AG09319 (cell line): Measurements from ENCODE around the gene INTS2.

ENCODE experiments used
- DNase-seq: peaks from one replicate; pipeline ENCODE4 v3.0.0-alpha.2; 2010; ENCODE audit warnings: low read depth; ENCODE audit errors: extremely low read depth
- TF ChIP-seq, protein P1 (sequence below): IDR thresholded peaks from 2 replicates; pipeline ENCODE4 v1.5.1; 2011; ENCODE audit warnings: low read depth, mild to moderate bottlenecking, inconsistent platforms, low read length, moderate library complexity

The INTS2 gene

DNA sequence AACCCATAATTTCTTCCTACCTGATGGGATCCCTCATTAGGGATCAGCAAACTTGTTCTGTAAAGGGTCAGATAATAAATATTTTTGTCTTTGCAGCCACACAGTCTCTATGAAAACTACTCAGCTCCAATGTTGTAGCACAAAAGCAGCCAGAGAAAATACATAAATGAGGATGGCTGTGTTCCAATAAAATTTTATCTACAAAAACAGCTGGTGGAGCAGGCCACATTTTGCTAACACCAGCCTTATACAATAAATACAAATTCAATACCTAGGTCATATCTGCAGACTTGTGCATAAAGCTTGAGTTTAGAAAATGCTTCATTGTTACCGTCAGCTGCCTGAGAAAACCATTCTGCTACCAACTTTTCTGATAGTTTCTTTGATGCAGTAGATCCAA, 38.4 kb upstream of the INTS2 start:
- TF ChIP-seq, protein P1, sequence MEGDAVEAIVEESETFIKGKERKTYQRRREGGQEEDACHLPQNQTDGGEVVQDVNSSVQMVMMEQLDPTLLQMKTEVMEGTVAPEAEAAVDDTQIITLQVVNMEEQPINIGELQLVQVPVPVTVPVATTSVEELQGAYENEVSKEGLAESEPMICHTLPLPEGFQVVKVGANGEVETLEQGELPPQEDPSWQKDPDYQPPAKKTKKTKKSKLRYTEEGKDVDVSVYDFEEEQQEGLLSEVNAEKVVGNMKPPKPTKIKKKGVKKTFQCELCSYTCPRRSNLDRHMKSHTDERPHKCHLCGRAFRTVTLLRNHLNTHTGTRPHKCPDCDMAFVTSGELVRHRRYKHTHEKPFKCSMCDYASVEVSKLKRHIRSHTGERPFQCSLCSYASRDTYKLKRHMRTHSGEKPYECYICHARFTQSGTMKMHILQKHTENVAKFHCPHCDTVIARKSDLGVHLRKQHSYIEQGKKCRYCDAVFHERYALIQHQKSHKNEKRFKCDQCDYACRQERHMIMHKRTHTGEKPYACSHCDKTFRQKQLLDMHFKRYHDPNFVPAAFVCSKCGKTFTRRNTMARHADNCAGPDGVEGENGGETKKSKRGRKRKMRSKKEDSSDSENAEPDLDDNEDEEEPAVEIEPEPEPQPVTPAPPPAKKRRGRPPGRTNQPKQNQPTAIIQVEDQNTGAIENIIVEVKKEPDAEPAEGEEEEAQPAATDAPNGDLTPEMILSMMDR: no peak
- no peak for DNase-seq

DNA sequence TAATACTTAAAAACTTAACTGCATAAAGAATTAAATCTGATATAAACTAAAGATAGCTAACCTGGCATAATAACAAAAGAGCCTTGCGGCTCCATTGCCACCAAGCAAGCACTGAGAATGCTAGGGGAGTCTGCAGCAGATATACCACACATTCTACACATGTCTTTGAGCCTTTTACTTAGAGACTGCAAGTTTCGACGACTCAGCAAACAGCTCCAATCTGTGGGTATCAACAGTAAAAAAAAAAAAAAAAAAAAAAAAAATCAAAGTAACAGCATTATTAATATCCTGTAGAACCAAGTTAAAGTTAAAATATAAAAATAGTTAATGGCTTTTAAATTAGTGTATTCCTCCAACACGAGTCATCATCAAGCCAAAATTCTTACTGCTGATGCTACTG, 27.8 kb upstream of the INTS2 start:
- no peak for DNase-seq
- TF ChIP-seq, protein P1: no peak

DNA sequence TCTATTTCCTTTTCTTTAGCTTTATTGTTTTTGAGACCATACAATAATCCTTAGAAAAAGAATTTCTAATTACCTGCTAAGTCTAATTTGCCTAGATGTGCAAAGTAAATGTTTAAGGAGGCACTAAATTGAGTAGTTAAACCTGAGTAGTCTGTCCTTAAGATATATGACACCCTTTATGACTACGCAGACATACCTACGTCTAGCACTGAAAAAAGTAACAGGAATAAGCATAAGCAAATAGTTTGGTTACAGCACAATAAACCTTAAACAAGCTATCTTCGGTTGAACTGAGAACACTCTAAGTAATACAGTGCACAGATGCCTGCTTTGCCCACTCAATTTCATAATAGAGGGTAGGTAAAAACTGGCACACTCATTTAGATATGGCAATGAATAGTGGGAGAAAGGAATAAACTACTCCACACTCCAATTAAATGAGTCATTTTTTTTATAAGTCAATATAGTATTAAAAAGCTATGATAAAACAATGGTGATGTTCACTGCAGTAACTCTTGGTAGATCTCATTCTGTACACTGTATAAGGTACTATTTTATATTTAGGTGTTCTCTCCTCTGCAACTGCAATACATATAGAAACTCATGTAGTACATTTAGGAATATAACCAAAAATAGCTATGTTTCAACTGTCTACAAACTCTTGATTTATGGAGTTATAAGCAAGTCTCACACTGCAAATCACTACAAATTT, 19.7 kb upstream of the INTS2 start:
- TF ChIP-seq, protein P1: no peak
- no peak for DNase-seq

DNA sequence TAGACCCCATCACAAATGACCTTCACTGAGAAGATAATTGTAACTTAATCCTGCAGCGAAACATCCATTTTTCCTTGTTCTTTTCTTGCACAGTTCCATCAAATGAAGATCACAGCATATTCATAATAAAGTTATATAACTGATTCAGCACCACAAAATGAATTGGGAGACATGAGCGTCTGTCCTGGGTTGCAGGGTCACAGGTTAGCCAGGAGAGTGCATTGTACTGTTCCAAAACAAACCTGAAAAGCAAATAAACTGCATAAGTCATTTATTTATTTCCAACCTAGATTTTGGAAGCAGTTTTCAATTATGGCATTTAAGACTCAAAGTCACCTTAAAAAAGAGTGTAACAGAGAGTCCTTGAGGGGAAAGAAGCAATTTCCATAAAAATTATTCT, 18.6 kb upstream of the INTS2 start:
- TF ChIP-seq, protein P1: no peak
- no peak for DNase-seq

DNA sequence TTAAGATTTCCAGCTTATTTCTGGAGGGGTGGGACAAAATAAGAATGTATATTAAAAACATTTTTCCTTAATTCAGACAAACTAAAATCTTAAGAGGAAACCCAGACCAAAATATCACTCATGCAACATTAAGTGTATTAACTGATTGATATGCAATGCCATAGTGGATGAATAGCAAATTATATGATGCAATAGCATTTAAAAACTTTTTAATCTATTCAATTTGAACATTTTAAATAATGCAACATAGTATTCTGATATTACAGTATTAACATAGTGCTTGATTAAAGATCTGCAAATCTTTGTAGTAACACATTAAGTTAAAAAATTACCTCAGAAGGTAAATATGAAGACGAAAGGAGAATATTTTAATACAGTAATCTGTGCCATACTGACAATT, 15.3 kb upstream of the INTS2 start:
- DNase-seq: no peak
- TF ChIP-seq, protein P1: no peak

DNA sequence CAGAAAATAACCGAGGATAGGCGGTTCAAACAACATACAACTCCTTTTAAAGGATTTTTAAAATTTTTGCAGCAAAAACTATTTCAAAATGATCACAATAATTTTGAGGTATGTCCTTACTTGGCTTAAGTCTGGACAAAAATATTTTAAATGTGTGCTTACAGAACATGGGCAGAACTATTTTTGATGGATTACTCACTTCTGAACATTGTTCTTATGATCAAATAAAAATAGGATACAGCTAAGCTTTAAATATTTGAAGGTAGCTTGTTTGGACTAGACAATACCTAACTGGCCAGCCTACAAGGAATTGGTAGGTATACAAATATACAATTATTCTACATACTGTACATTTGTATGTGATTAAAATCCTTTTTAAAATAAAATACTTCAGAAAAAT, 14.3 kb upstream of the INTS2 start:
- TF ChIP-seq, protein P1: no peak
- DNase-seq: no peak

DNA sequence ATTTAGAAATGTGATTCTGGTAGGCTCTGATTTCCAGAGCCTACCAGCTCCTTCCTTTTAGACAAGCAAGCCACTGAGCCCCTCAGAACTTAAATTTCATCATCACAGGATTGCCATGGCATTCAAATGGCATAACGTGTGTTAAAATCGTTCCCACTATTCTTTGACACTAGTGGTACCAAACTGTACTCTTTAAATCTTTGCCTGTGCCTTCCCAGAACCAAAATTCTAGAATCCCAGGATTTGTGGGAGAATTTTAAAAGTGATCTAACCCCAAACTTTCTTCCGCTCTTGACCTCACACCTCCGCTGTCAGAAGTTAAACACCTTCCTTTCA, 287 bp upstream of the INTS2 start:
- TF ChIP-seq, protein P1: no peak
- no peak for DNase-seq
